Spleen (tissue), 7 donors: ENCODE data around the gene EPB41L4A.

Source experiments
- CTCF ChIP-seq, 11 experiments: fragments of 200-600 bp in 7 of 11; fragments of 450-650 bp in 4 of 11; sonication (generic) in 4 of 11; IDR thresholded peaks in 8 of 11; conservative IDR thresholded peaks in 3 of 11; 1 replicate in 7 of 11; 2 replicates in 4 of 11; pipeline versions ENCODE4 v1.4.0 to v1.8.0; 2016 to 2021; ENCODE audit warnings: antibody characterized with exemption in 11 of 11, inconsistent platforms in 4 of 11, mild to moderate bottlenecking in 1 of 11
- POLR2A ChIP-seq, 3 donors: fragments of 450-650 bp; IDR thresholded peaks; one replicate each; pipeline ENCODE4 v1.5.1; 2017; ENCODE audit warnings: antibody characterized with exemption in 3 of 3, mild to moderate bottlenecking in 1 of 3
- POLR2AphosphoS5 ChIP-seq, 3 donors: sonication (generic); formaldehyde crosslinking; IDR thresholded peaks; one replicate each; pipeline ENCODE4 v1.5.1; 2017; ENCODE audit warnings: antibody characterized with exemption in 3 of 3
- donor health status: DM: no; HTN: no; CAD: no; lungs with moderate emphysema.
- donor health status: DM: no; HTN: no; CAD: no.
- donor health status: DM: no; HTN: no; CAD: no.

DNA sequence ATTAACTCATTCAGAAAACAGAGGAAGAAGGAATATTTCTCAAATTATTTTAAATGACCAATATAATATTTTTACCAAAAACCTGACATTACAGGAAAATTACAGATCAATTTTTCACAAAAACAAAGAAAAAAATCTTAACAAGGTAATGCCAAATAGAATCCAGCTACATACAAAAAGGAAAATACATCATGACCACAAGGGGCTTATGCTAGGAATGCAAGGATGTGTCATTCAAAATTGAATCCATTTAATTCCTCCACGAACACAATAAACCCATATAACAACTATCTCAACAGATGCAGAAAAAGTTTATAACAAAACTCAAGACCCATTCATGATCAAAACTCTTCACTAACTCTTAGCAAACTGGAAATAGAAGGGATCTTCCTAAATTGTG, 239.8 kb downstream of the EPB41L4A start:
- TF ChIP-seq CTCF (IDR thresholded peaks at IDR 0.05 in 8 of 11, conservative IDR thresholded peaks at IDR 0.05 in 3 of 11) (no peak), POLR2AphosphoS5 (IDR thresholded peaks at IDR 0.05) (no peak), POLR2A (IDR thresholded peaks at IDR 0.05) (no peak)
